Measurements from ENCODE around the gene KIAA1671.

GRCh38 chr22:25219211-25219689 is 266.7 kb downstream of the KIAA1671 start, which contains the start of gene CRYBB2:
- TF ChIP-seq, protein P1, sequence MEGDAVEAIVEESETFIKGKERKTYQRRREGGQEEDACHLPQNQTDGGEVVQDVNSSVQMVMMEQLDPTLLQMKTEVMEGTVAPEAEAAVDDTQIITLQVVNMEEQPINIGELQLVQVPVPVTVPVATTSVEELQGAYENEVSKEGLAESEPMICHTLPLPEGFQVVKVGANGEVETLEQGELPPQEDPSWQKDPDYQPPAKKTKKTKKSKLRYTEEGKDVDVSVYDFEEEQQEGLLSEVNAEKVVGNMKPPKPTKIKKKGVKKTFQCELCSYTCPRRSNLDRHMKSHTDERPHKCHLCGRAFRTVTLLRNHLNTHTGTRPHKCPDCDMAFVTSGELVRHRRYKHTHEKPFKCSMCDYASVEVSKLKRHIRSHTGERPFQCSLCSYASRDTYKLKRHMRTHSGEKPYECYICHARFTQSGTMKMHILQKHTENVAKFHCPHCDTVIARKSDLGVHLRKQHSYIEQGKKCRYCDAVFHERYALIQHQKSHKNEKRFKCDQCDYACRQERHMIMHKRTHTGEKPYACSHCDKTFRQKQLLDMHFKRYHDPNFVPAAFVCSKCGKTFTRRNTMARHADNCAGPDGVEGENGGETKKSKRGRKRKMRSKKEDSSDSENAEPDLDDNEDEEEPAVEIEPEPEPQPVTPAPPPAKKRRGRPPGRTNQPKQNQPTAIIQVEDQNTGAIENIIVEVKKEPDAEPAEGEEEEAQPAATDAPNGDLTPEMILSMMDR (IDR thresholded peaks at IDR 0.05; ENCODE audit: low read depth, low read length, missing input control) = no peak
- no peak for TF ChIP-seq JUND (IDR thresholded peaks at IDR 0.05)
- no peak for TF ChIP-seq MAX (IDR thresholded peaks at IDR 0.05)
- no peak for TF ChIP-seq TAF1 (conservative IDR thresholded peaks at IDR 0.05)
- TF ChIP-seq SP1 (IDR thresholded peaks at IDR 0.05) = no peak
- no peak for TF ChIP-seq RAD21 (IDR thresholded peaks at IDR 0.05)
- no peak for TF ChIP-seq YY1 (IDR thresholded peaks at IDR 0.05)
- TF ChIP-seq GABPA (IDR thresholded peaks at IDR 0.05 in 1 of 2, conservative IDR thresholded peaks at IDR 0.05 in 1 of 2) = no peak
- TF ChIP-seq, protein P2, sequence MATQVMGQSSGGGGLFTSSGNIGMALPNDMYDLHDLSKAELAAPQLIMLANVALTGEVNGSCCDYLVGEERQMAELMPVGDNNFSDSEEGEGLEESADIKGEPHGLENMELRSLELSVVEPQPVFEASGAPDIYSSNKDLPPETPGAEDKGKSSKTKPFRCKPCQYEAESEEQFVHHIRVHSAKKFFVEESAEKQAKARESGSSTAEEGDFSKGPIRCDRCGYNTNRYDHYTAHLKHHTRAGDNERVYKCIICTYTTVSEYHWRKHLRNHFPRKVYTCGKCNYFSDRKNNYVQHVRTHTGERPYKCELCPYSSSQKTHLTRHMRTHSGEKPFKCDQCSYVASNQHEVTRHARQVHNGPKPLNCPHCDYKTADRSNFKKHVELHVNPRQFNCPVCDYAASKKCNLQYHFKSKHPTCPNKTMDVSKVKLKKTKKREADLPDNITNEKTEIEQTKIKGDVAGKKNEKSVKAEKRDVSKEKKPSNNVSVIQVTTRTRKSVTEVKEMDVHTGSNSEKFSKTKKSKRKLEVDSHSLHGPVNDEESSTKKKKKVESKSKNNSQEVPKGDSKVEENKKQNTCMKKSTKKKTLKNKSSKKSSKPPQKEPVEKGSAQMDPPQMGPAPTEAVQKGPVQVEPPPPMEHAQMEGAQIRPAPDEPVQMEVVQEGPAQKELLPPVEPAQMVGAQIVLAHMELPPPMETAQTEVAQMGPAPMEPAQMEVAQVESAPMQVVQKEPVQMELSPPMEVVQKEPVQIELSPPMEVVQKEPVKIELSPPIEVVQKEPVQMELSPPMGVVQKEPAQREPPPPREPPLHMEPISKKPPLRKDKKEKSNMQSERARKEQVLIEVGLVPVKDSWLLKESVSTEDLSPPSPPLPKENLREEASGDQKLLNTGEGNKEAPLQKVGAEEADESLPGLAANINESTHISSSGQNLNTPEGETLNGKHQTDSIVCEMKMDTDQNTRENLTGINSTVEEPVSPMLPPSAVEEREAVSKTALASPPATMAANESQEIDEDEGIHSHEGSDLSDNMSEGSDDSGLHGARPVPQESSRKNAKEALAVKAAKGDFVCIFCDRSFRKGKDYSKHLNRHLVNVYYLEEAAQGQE (IDR thresholded peaks at IDR 0.05) = no peak
- TF ChIP-seq EGR1 (IDR thresholded peaks at IDR 0.05; ENCODE audit: low read depth in 2 of 2) = no peak

Measured in liver (tissue), 3 donors.